Kidney epithelial cell (primary cell): ENCODE results near the gene OR1C1. TPM values are rescaled to one million over a fixed set of nuclear protein-coding genes. Genes with fewer than 3 reads are reported as not detected.
"Not testable (repeated sequence)": the region's sequence is repeated elsewhere in the genome, so short reads cannot be mapped to it uniquely, and the experiment has no call there.

Source experiments
- DNase-seq: peaks from one replicate; pipeline ENCODE4 v3.0.0-alpha.2; 2010; ENCODE audit warnings: low read depth
- H3K27me3 ChIP-seq: 2 replicates; pipeline ENCODE4 v1.6.0; 2011; ENCODE audit warnings: low read length; ENCODE audit not compliant: control insufficient read depth, insufficient read depth
- H3K36me3 ChIP-seq: 2 replicates; pipeline ENCODE4 v1.5.1; 2011; ENCODE audit warnings: low read length; ENCODE audit not compliant: control insufficient read depth, insufficient read depth
- H3K4me3 ChIP-seq: 2 replicates; pipeline ENCODE4 v1.5.1; 2011; ENCODE audit warnings: low read depth, mild to moderate bottlenecking, control low read depth, low read length
- CTCF ChIP-seq: IDR thresholded peaks from 2 replicates; pipeline ENCODE4 v1.5.1; 2011; ENCODE audit warnings: mild to moderate bottlenecking, moderate library complexity, low read length, control low read depth, inconsistent platforms; ENCODE audit not compliant: insufficient read depth, poor library complexity, severe bottlenecking
- total RNA-seq: library from RNA; depleted of rRNA; stranded (reverse); fragments of >200 nt; gene quantifications from 2 replicates; pipeline ENCODE4 v1.2.3, GENCODE V29; 2015

Gene OR1C1
- total RNA-seq, 1 donor from 2014 or later = not detected

GRCh38 chr1:247747616-247748015 is 12.7 kb downstream of the OR1C1 start:
- TF ChIP-seq CTCF = no peak

GRCh38 chr1:247746391-247746935 is 13.9 kb downstream of the OR1C1 start:
- Histone ChIP-seq H3K27me3 (no peaks in the 10 kb centered on the region), H3K36me3 (no peaks in the 10 kb centered on the region), H3K4me3 (no peak overlapping the region)
- no peak for TF ChIP-seq CTCF
- no peak for DNase-seq

More at GRCh38 chr1:247747616-247748015, 12.7 kb downstream of the OR1C1 start:
- Histone ChIP-seq H3K36me3 (no peaks in the 10 kb centered on the region), H3K4me3 (no peak overlapping the region), H3K27me3 (no peaks in the 10 kb centered on the region)
- no peak for DNase-seq

- H3K36me3 ChIP-seq, DNase-seq, H3K4me3 ChIP-seq, H3K27me3 ChIP-seq: not testable (repeated sequence)
Observed at GRCh38 chr1:247742215-247742760, 18.1 kb downstream of the OR1C1 start.

GRCh38 chr1:247741756-247742155 is 18.6 kb downstream of the OR1C1 start:
- H3K36me3 ChIP-seq = no peaks in the 10 kb centered on the region
- H3K4me3 ChIP-seq = no peak overlapping the region
- DNase-seq = no peak
- H3K27me3 ChIP-seq = no peaks in the 10 kb centered on the region
- TF ChIP-seq CTCF = no peak

- TF ChIP-seq CTCF = no peak
- Histone ChIP-seq H3K36me3 (no peaks in the 10 kb centered on the region), H3K27me3 (no peaks in the 10 kb centered on the region), H3K4me3 (no peak overlapping the region)
- no peak for DNase-seq
Observed at GRCh38 chr1:247740721-247741120, 19.6 kb downstream of the OR1C1 start.

GRCh38 chr1:247738315-247738714 is 22.0 kb downstream of the OR1C1 start, which contains the start of gene OR14K1:
TSS of gene OR14K1 (plus strand) at chr1:247738615. CDS start at chr1:247738615, 0 bp downstream.
- no peak for TF ChIP-seq CTCF
- no peaks in the 10 kb centered on the region for H3K27me3 ChIP-seq
- H3K36me3 ChIP-seq = no peaks in the 10 kb centered on the region
- DNase-seq = no peak
- H3K4me3 ChIP-seq = no peak within 1 kb of the TSS
